Measurements from ENCODE around the gene CUL4A.

DNA sequence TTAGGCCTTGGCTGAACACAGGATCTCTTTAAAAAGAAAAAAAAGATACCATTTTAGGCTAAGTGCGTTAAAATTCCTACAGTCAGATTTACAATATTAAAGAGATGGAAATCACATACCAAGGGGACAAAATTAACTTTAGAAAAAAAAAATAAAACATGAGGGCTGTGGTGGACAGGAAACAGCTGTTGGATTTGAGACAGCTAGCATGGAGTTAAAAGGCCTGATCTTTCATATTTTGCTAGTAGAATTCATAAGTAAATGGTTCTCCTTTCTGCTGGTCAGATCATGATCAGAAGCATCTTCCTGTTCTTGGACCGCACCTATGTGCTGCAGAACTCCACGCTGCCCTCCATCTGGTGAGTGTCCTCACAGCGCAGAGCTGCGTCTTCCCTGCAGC is 19.7 kb downstream of the CUL4A start:
- no peak for TF ChIP-seq EP300 (IDR thresholded peaks at IDR 0.05)
- TF ChIP-seq, protein P1, sequence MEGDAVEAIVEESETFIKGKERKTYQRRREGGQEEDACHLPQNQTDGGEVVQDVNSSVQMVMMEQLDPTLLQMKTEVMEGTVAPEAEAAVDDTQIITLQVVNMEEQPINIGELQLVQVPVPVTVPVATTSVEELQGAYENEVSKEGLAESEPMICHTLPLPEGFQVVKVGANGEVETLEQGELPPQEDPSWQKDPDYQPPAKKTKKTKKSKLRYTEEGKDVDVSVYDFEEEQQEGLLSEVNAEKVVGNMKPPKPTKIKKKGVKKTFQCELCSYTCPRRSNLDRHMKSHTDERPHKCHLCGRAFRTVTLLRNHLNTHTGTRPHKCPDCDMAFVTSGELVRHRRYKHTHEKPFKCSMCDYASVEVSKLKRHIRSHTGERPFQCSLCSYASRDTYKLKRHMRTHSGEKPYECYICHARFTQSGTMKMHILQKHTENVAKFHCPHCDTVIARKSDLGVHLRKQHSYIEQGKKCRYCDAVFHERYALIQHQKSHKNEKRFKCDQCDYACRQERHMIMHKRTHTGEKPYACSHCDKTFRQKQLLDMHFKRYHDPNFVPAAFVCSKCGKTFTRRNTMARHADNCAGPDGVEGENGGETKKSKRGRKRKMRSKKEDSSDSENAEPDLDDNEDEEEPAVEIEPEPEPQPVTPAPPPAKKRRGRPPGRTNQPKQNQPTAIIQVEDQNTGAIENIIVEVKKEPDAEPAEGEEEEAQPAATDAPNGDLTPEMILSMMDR (IDR thresholded peaks at IDR 0.05), result no peak
